Mesendoderm (in vitro differentiated cells): ENCODE results near the gene TTC3.
"Not testable (repeated sequence)": the region's sequence is repeated elsewhere in the genome, so short reads cannot be mapped to it uniquely, and the experiment has no call there.

Experiments
- DNase-seq: peaks from one replicate; pipeline ENCODE4 v3.0.0; 2013
- H2AK5ac ChIP-seq: 2 replicates; pipeline ENCODE4 v1.6.1; 2013; ENCODE audit warnings: low read length, inconsistent platforms
- H2BK120ac ChIP-seq: 2 replicates; pipeline ENCODE4 v1.6.1; 2013; ENCODE audit warnings: low read depth, mild to moderate bottlenecking, low read length, moderate library complexity, mixed read lengths
- H2BK15ac ChIP-seq: replicated peaks from 2 replicates; pipeline ENCODE4 v1.6.1; 2013; ENCODE audit warnings: low read depth, mild to moderate bottlenecking, moderate library complexity
- H2BK5ac ChIP-seq: 2 replicates; pipeline ENCODE4 v1.6.1; 2013; ENCODE audit warnings: low read length, inconsistent platforms
- H3K18ac ChIP-seq: 2 replicates; pipeline ENCODE4 v1.6.1; 2013; ENCODE audit warnings: mild to moderate bottlenecking, low read length, mixed read lengths
- H3K23ac ChIP-seq: one replicate; pipeline ENCODE4 v1.6.1; 2013; ENCODE audit warnings: low read length
- H3K27ac ChIP-seq: 2 replicates; pipeline ENCODE4 v1.5.1; 2013; ENCODE audit warnings: low read depth, mild to moderate bottlenecking, inconsistent platforms, low read length, moderate library complexity
- H3K27me3 ChIP-seq: 2 replicates; pipeline ENCODE4 v1.6.1; 2013; ENCODE audit warnings: low read length, control low read depth, mild to moderate bottlenecking, inconsistent platforms; ENCODE audit not compliant: insufficient read depth, poor library complexity
- H3K36me3 ChIP-seq: 2 replicates; pipeline ENCODE4 v1.6.1; 2013; ENCODE audit warnings: low read length, inconsistent platforms; ENCODE audit not compliant: control insufficient read depth, insufficient read depth
- H3K4ac ChIP-seq: one replicate; pipeline ENCODE4 v1.6.1; 2013; ENCODE audit warnings: low read depth, mild to moderate bottlenecking, low read length, moderate library complexity
- H3K4me1 ChIP-seq: 2 replicates; pipeline ENCODE4 v1.6.1; 2013; ENCODE audit warnings: low read depth, low read length, inconsistent platforms; ENCODE audit not compliant: control insufficient read depth
- H3K4me2 ChIP-seq: 2 replicates; pipeline ENCODE4 v1.6.1; 2013; ENCODE audit warnings: low read length
- H3K4me3 ChIP-seq: 2 replicates; pipeline ENCODE4 v1.5.1; 2013; ENCODE audit warnings: mild to moderate bottlenecking, low read length
- H3K56ac ChIP-seq: one replicate; pipeline ENCODE4 v1.6.1; 2013; ENCODE audit warnings: low read length
- H3K79me1 ChIP-seq: 2 replicates; pipeline ENCODE4 v1.6.1; 2013; ENCODE audit warnings: low read length, inconsistent platforms
- H3K79me2 ChIP-seq: 2 replicates; pipeline ENCODE4 v1.6.1; 2013; ENCODE audit warnings: mild to moderate bottlenecking, low read length; ENCODE audit not compliant: control insufficient read depth, insufficient read depth
- H3K9ac ChIP-seq: 2 replicates; pipeline ENCODE4 v1.6.1; 2013; ENCODE audit warnings: low read length, inconsistent platforms
- H4K5ac ChIP-seq: one replicate; pipeline ENCODE4 v1.6.1; 2013; ENCODE audit warnings: low read length
- H4K8ac ChIP-seq: one replicate; pipeline ENCODE4 v1.6.1; 2013; ENCODE audit warnings: low read depth, mild to moderate bottlenecking, control low read depth, low read length, moderate library complexity
- WGBS: extraction: QIAGEN DNeasy Blood & Tissue Kit; methylation state at CpG from one replicate; pipeline ENCODE4 v1.1.7; 2013; ENCODE audit warnings: low lambda C conversion rate, missing lambda C conversion rate; ENCODE audit not compliant: insufficient coverage; ENCODE audit errors: extremely low coverage; 5-methylcytosine and 5-hydroxymethylcytosine counted together

TTC3 gene

GRCh38 chr21:37220981-37221664, 148.1 kb downstream of the TTC3 start:
- Histone ChIP-seq H3K18ac (no peak overlapping the region), H3K4me3 (no peak overlapping the region), H4K8ac (no peak overlapping the region), H3K27ac (no peak overlapping the region), H3K23ac (no peak overlapping the region), H3K4ac (no peak overlapping the region), H3K36me3 (peaks cover 3% of the 10 kb centered on the region), H3K56ac (peak overlapping the region; percentile 62), H3K79me2 (no peaks in the 10 kb centered on the region), H3K9ac (peak overlapping the region; percentile 38), H2BK15ac (no peak overlapping the region), H2BK5ac (no peak overlapping the region), H3K4me2 (peak overlapping the region; percentile 15), H3K79me1 (no peaks in the 10 kb centered on the region), H2AK5ac (no peak overlapping the region), H3K27me3 (no peaks in the 10 kb centered on the region), H4K5ac (no peak overlapping the region), H2BK120ac (no peak overlapping the region), H3K4me1 (no peaks in the 10 kb centered on the region)
- WGBS = no CpG with 5 or more reads among the region's 46 CpGs
- peak; percentile 87 for DNase-seq

GRCh38 chr21:37222248-37222647, 149.2 kb downstream of the TTC3 start:
- WGBS = no CpG with 5 or more reads among the region's 3 CpGs
- H3K36me3 ChIP-seq = not testable (repeated sequence)

GRCh38 chr21:37223804-37224345, 150.8 kb downstream of the TTC3 start:
- H2BK120ac ChIP-seq = no peak overlapping the region
- H3K9ac ChIP-seq = no peak overlapping the region
- H2AK5ac ChIP-seq = no peak overlapping the region
- no peak overlapping the region for H3K18ac ChIP-seq
- H2BK15ac ChIP-seq = no peak overlapping the region
- no peak overlapping the region for H3K4ac ChIP-seq
- no peak overlapping the region for H3K23ac ChIP-seq
- no peaks in the 10 kb centered on the region for H3K4me1 ChIP-seq
- no peak overlapping the region for H3K27ac ChIP-seq
- DNase-seq = no peak
- H4K5ac ChIP-seq = no peak overlapping the region
- no peaks in the 10 kb centered on the region for H3K79me2 ChIP-seq
- H3K4me3 ChIP-seq = no peak overlapping the region
- peaks cover 3% of the 10 kb centered on the region for H3K36me3 ChIP-seq
- WGBS = no CpG with 5 or more reads among the region's 2 CpGs
- H3K79me1 ChIP-seq = no peaks in the 10 kb centered on the region
- no peak overlapping the region for H3K56ac ChIP-seq
- H2BK5ac ChIP-seq = no peak overlapping the region
- H4K8ac ChIP-seq = no peak overlapping the region
- H3K4me2 ChIP-seq = no peak overlapping the region
- no peaks in the 10 kb centered on the region for H3K27me3 ChIP-seq

More at GRCh38 chr21:37222248-37222647, 149.2 kb downstream of the TTC3 start:
- not testable (repeated sequence) for H3K4me1 ChIP-seq, H2BK15ac ChIP-seq, H3K4ac ChIP-seq, H2AK5ac ChIP-seq, H3K27ac ChIP-seq, H2BK5ac ChIP-seq, H3K79me1 ChIP-seq, H3K23ac ChIP-seq, H4K8ac ChIP-seq, H3K9ac ChIP-seq, H3K27me3 ChIP-seq, DNase-seq, H3K56ac ChIP-seq, H3K18ac ChIP-seq, H2BK120ac ChIP-seq, H3K79me2 ChIP-seq, H3K4me2 ChIP-seq, H4K5ac ChIP-seq, H3K4me3 ChIP-seq

GRCh38 chr21:37224861-37225839, 152.1 kb downstream of the TTC3 start:
- no peak overlapping the region for H2AK5ac ChIP-seq

GRCh38 chr21:37226041-37226920, 153.2 kb downstream of the TTC3 start:
- Histone ChIP-seq H4K5ac (no peak overlapping the region), H2AK5ac (no peak overlapping the region), H3K27ac (no peak overlapping the region), H2BK120ac (no peak overlapping the region), H3K27me3 (no peaks in the 10 kb centered on the region), H3K4me2 (no peak overlapping the region), H3K23ac (no peak overlapping the region), H3K4me1 (no peaks in the 10 kb centered on the region), H2BK5ac (no peak overlapping the region), H3K9ac (no peak overlapping the region), H3K36me3 (peaks cover 3% of the 10 kb centered on the region), H2BK15ac (no peak overlapping the region), H3K79me2 (no peaks in the 10 kb centered on the region), H4K8ac (no peak overlapping the region), H3K56ac (no peak overlapping the region), H3K79me1 (no peaks in the 10 kb centered on the region), H3K4me3 (no peak overlapping the region), H3K4ac (no peak overlapping the region), H3K18ac (no peak overlapping the region)
- DNase-seq = no peak
- WGBS = no CpG with 5 or more reads among the region's 18 CpGs

More at GRCh38 chr21:37224861-37225839, 152.1 kb downstream of the TTC3 start:
- Histone ChIP-seq H2BK15ac (no peak overlapping the region), H3K79me2 (no peaks in the 10 kb centered on the region), H3K4me2 (no peak overlapping the region), H2BK5ac (no peak overlapping the region), H2BK120ac (no peak overlapping the region), H3K4me1 (no peaks in the 10 kb centered on the region), H3K23ac (no peak overlapping the region), H3K56ac (no peak overlapping the region), H3K4me3 (no peak overlapping the region), H3K79me1 (no peaks in the 10 kb centered on the region), H3K4ac (no peak overlapping the region), H3K36me3 (peaks cover 3% of the 10 kb centered on the region), H3K9ac (no peak overlapping the region), H3K18ac (no peak overlapping the region), H3K27ac (no peak overlapping the region), H3K27me3 (no peaks in the 10 kb centered on the region), H4K5ac (no peak overlapping the region), H4K8ac (no peak overlapping the region)
- no peak for DNase-seq
- WGBS = no CpG with 5 or more reads among the region's 21 CpGs
